Body of pancreas (tissue), 4 donors: ENCODE measurements around the gene FGD3.

Experiments used
- CTCF ChIP-seq, 7 experiments: fragments of 450-650 bp in 4 of 7; fragments of 200-600 bp in 3 of 7; sonication (generic) in 3 of 7; IDR thresholded peaks; one replicate each; pipeline ENCODE4 v1.5.1; 2016 to 2019; ENCODE audit warnings: antibody characterized with exemption in 7 of 7
- POLR2A ChIP-seq, 3 donors: fragments of 450-650 bp; IDR thresholded peaks; one replicate each; pipeline ENCODE4 v1.6.1; 2016; ENCODE audit warnings: antibody characterized with exemption in 3 of 3, mild to moderate bottlenecking in 2 of 3

GRCh38 chr9:93008457-93008856 is 61.1 kb downstream of the FGD3 start:
- TF ChIP-seq POLR2A (IDR thresholded peaks at IDR 0.05) (no peak), CTCF (IDR thresholded peaks at IDR 0.05) (no peak)
